ENCODE data around the gene UBTD2.
"Not testable (repeated sequence)": the region's sequence is repeated elsewhere in the genome, so short reads cannot be mapped to it uniquely, and the experiment has no call there.

The UBTD2 gene

GRCh38 chr5:172211676-172212075 is 71.9 kb downstream of the UBTD2 start:
- no peaks in the 10 kb centered on the region for H3K4me1 ChIP-seq
- no peak for DNase-seq
- H3K27me3 ChIP-seq = no peaks in the 10 kb centered on the region
- H3K4me3 ChIP-seq (ENCODE audit: low read depth, low read length) = no peak overlapping the region
- H3K9me3 ChIP-seq = no peaks in the 10 kb centered on the region
- no peak for TF ChIP-seq CTCF (IDR thresholded peaks at IDR 0.05; ENCODE audit: low read depth, low read length)
- H3K36me3 ChIP-seq = peaks cover 26% of the 10 kb centered on the region

- H3K36me3 ChIP-seq = peaks cover 26% of the 10 kb centered on the region
- no peaks in the 10 kb centered on the region for H3K9me3 ChIP-seq
- H3K27me3 ChIP-seq = no peaks in the 10 kb centered on the region
- H3K4me3 ChIP-seq (ENCODE audit: low read depth, low read length) = no peak overlapping the region
- no peak for DNase-seq
- H3K4me1 ChIP-seq = no peaks in the 10 kb centered on the region
- no peak for TF ChIP-seq CTCF (IDR thresholded peaks at IDR 0.05; ENCODE audit: low read depth, low read length)
Measured at GRCh38 chr5:172209714-172210113, 73.8 kb downstream of the UBTD2 start.

- DNase-seq = no peak
- Histone ChIP-seq H3K36me3 (peaks cover 20% of the 10 kb centered on the region), H3K9me3 (no peaks in the 10 kb centered on the region), H3K4me3 (ENCODE audit: low read depth, low read length) (no peak overlapping the region), H3K4me1 (no peaks in the 10 kb centered on the region), H3K27me3 (no peaks in the 10 kb centered on the region)
- no peak for TF ChIP-seq CTCF (IDR thresholded peaks at IDR 0.05; ENCODE audit: low read depth, low read length)
Measured at GRCh38 chr5:172207511-172207910, 76.1 kb downstream of the UBTD2 start.

- not testable (repeated sequence) for H3K4me3 ChIP-seq (ENCODE audit: low read depth, low read length); H3K4me1 ChIP-seq; H3K9me3 ChIP-seq; DNase-seq; H3K27me3 ChIP-seq
- H3K36me3 ChIP-seq = peaks cover 11% of the 10 kb centered on the region
Measured at GRCh38 chr5:172205984-172206383, 77.6 kb downstream of the UBTD2 start.

GRCh38 chr5:172200476-172200875 is 83.1 kb downstream of the UBTD2 start:
- Histone ChIP-seq H3K4me1 (no peaks in the 10 kb centered on the region), H3K4me3 (ENCODE audit: low read depth, low read length) (no peak overlapping the region), H3K36me3 (no peaks in the 10 kb centered on the region), H3K9me3 (no peaks in the 10 kb centered on the region), H3K27me3 (no peaks in the 10 kb centered on the region)
- TF ChIP-seq CTCF (IDR thresholded peaks at IDR 0.05; ENCODE audit: low read depth, low read length) = no peak
- DNase-seq = no peak

GRCh38 chr5:172199446-172199845 is 84.1 kb downstream of the UBTD2 start:
- DNase-seq = no peak

GRCh38 chr5:172197775-172198174 is 85.8 kb downstream of the UBTD2 start:
- not testable (repeated sequence) for H3K4me3 ChIP-seq (ENCODE audit: low read depth, low read length); H3K9me3 ChIP-seq; DNase-seq; H3K36me3 ChIP-seq; H3K27me3 ChIP-seq; H3K4me1 ChIP-seq

More at GRCh38 chr5:172199446-172199845, 84.1 kb downstream of the UBTD2 start:
- H3K36me3 ChIP-seq = no peaks in the 10 kb centered on the region
- H3K27me3 ChIP-seq = no peaks in the 10 kb centered on the region
- no peaks in the 10 kb centered on the region for H3K9me3 ChIP-seq
- H3K4me3 ChIP-seq (ENCODE audit: low read depth, low read length) = no peak overlapping the region
- H3K4me1 ChIP-seq = no peaks in the 10 kb centered on the region
- TF ChIP-seq CTCF (IDR thresholded peaks at IDR 0.05; ENCODE audit: low read depth, low read length) = no peak
